ENCODE results near the gene ATXN1. TPM values are rescaled to one million over a fixed set of nuclear protein-coding genes. Genes with fewer than 3 reads are reported as not detected.

Gene ATXN1
- total RNA-seq, 1 experiment from 2014 or later: 5.6 TPM

DNA sequence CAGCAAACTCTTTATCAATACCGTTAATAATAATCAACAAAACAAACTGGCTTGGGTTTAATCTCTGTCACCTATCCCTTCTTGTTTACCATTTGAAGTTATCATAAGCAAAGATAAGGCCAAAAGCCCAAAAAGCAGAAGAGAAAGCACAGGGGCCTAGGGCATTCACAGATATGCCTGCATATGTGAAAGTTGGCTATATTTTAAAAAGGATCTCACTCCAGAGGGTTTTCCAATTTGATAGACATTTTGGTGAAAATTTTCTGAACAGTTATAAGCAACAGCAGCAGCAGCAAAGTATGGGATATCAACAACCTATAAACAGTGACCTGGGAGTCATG, 101.1 kb downstream of the ATXN1 start:
- no peak overlapping the region for H3K4ac ChIP-seq (ENCODE audit: low read depth, low read length)

More for the DNA sequence above, 101.1 kb downstream of the ATXN1 start:
- no peak overlapping the region for H2BK15ac ChIP-seq (ENCODE audit: low read depth, low read length)
- H2AK5ac ChIP-seq (ENCODE audit: insufficient read length, low read length): no peak overlapping the region
- Mint-ChIP-seq H3K4me1 (peaks cover 7 to 8% of the 10 kb centered on the region in 2 experiments), H3K27me3 (ENCODE audit: low read depth) (no peaks in the 10 kb centered on the region), H3K36me3 (ENCODE audit: insufficient read depth in 1 of 3, low read depth in 3 of 3) (peaks cover 0 to 7% (median 7%) of the 10 kb centered on the region in 3 experiments; a peak in 2 of 7 replicates), H3K4me3 (no peak overlapping the region), H3K9me3 (peaks cover 7 to 8% of the 10 kb centered on the region in 2 experiments; a peak in 2 of 5 replicates), H3K27ac (no peak overlapping the region)
- no peaks in the 10 kb centered on the region for H3K4me1 ChIP-seq (ENCODE audit: insufficient read depth, low read length)
- no peak overlapping the region for H3K56ac ChIP-seq (ENCODE audit: insufficient read length, low read depth, low read length)
- H2AFZ ChIP-seq (ENCODE audit: low read length): no peak overlapping the region
- DNase-seq: no peak
- H4K5ac ChIP-seq (ENCODE audit: insufficient read length, low read depth, low read length): no peak overlapping the region
- H3K4me2 ChIP-seq (ENCODE audit: insufficient read depth, insufficient read length, low read length): no peak overlapping the region
- H4K20me1 ChIP-seq (ENCODE audit: control insufficient read depth, insufficient read depth, insufficient read length): no peaks in the 10 kb centered on the region
- no peak overlapping the region for H3K23ac ChIP-seq (ENCODE audit: insufficient read length, low read depth, low read length)
- no peak overlapping the region for H2BK12ac ChIP-seq (ENCODE audit: insufficient read length, low read depth, low read length)
- no peak overlapping the region for H3T11ph ChIP-seq (ENCODE audit: low read length)
- H3K18ac ChIP-seq (ENCODE audit: insufficient read length, low read depth, low read length): no peak overlapping the region
- H3K27ac ChIP-seq (ENCODE audit: insufficient read length, low read depth, low read length): no peak overlapping the region
- H2BK5ac ChIP-seq (ENCODE audit: insufficient read length, low read length): no peak overlapping the region
- H3K23me2 ChIP-seq (ENCODE audit: insufficient read length, low read depth, low read length, poor library complexity, severe bottlenecking): no peaks in the 10 kb centered on the region
- no peaks in the 10 kb centered on the region for H3K27me3 ChIP-seq (ENCODE audit: insufficient read depth, low read length)
- H3K9me3 ChIP-seq (ENCODE audit: control insufficient read depth, low read depth, low read length): no peaks in the 10 kb centered on the region
- 100% methylated on average over 1 of the region's 1 CpG for whole genome bisulfite sequencing (ENCODE audit: extremely low coverage, insufficient read length, low lambda C conversion rate)
- H3K14ac ChIP-seq (ENCODE audit: insufficient read depth, low read length): no peak overlapping the region
- H2BK20ac ChIP-seq (ENCODE audit: low read depth, low read length, poor library complexity, severe bottlenecking): no peak overlapping the region
- no peaks in the 10 kb centered on the region for H3K79me1 ChIP-seq (ENCODE audit: insufficient read depth, low read depth, low read length, poor library complexity, severe bottlenecking)
- no peak overlapping the region for H4K91ac ChIP-seq (ENCODE audit: insufficient read length, low read depth, low read length)
- no peak overlapping the region for H4K8ac ChIP-seq (replicated peaks; ENCODE audit: insufficient read length, low read depth, low read length)
- no peak overlapping the region for H2BK120ac ChIP-seq (ENCODE audit: low read depth, low read length, poor library complexity, severe bottlenecking)
- H3K9ac ChIP-seq (ENCODE audit: extremely low read depth, insufficient read length, low read length): no peak overlapping the region
- no peaks in the 10 kb centered on the region for H3K79me2 ChIP-seq (ENCODE audit: insufficient read depth, low read length)
- TF ChIP-seq, protein P1, sequence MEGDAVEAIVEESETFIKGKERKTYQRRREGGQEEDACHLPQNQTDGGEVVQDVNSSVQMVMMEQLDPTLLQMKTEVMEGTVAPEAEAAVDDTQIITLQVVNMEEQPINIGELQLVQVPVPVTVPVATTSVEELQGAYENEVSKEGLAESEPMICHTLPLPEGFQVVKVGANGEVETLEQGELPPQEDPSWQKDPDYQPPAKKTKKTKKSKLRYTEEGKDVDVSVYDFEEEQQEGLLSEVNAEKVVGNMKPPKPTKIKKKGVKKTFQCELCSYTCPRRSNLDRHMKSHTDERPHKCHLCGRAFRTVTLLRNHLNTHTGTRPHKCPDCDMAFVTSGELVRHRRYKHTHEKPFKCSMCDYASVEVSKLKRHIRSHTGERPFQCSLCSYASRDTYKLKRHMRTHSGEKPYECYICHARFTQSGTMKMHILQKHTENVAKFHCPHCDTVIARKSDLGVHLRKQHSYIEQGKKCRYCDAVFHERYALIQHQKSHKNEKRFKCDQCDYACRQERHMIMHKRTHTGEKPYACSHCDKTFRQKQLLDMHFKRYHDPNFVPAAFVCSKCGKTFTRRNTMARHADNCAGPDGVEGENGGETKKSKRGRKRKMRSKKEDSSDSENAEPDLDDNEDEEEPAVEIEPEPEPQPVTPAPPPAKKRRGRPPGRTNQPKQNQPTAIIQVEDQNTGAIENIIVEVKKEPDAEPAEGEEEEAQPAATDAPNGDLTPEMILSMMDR (conservative IDR thresholded peaks at IDR 0.05): no peak
